IgD-negative memory B cell (primary cell): ENCODE measurements around the gene MGP. TPM values are rescaled to one million over a fixed set of nuclear protein-coding genes. Genes with fewer than 3 reads are reported as not detected.

Experiments
- H3K27ac Mint-ChIP-seq, 3 donors: one replicate each; pipeline ENCODE4 v1.8.0; 2020 to 2022; ENCODE audit warnings: mild to moderate bottlenecking in 3 of 3, mixed read lengths in 3 of 3, moderate library complexity in 1 of 3
- H3K27me3 Mint-ChIP-seq: one replicate; pipeline ENCODE4 v1.8.0; 2021; ENCODE audit warnings: mixed read lengths
- H3K36me3 Mint-ChIP-seq: one replicate; pipeline ENCODE4 v1.8.0; 2020; ENCODE audit warnings: mild to moderate bottlenecking, mixed read lengths
- H3K4me1 Mint-ChIP-seq, 3 donors: one replicate each; pipeline ENCODE4 v1.8.0; 2020 to 2022; ENCODE audit warnings: mixed read lengths in 3 of 3, mild to moderate bottlenecking in 1 of 3
- H3K4me3 Mint-ChIP-seq, 4 donors: one replicate each; pipeline ENCODE4 v1.8.0; 2020 to 2022; ENCODE audit warnings: mild to moderate bottlenecking in 4 of 4, mixed read lengths in 4 of 4, moderate library complexity in 3 of 4
- H3K9me3 Mint-ChIP-seq, 3 donors: one replicate each; pipeline ENCODE4 v1.8.0; 2020 to 2021; ENCODE audit warnings: mixed read lengths in 3 of 3, mild to moderate bottlenecking in 1 of 3
- polyA plus RNA-seq: library from polyadenylated mRNA; unstranded; fragments of 300-500 nt; fragmentation: Illumina TruSeq; gene quantifications from one replicate; pipeline ENCODE4 v1.2.3, GENCODE V29; 2021

The MGP gene
- not detected for polyA plus RNA-seq

- Mint-ChIP-seq H3K27ac (peak within 1 kb of the TSS; percentile 49 to 65 (median 52)), H3K4me3 (peak within 1 kb of the TSS in 3 of 4 donors; percentile 3 to 82 (median 65)), H3K9me3 (no peaks in the 10 kb centered on the region), H3K36me3 (no peaks in the 10 kb centered on the region), H3K4me1 (peaks cover 14 to 20% (median 17%) of the 10 kb centered on the region in 3 donors), H3K27me3 (peaks cover 23% of the 10 kb centered on the region)
These were observed at the start of gene MGP for GRCh38 chr12:14885718-14886221. TSS of gene MGP (minus strand) at chr12:14885854. CDS start at chr12:14885791, 63 bp downstream.

DNA sequence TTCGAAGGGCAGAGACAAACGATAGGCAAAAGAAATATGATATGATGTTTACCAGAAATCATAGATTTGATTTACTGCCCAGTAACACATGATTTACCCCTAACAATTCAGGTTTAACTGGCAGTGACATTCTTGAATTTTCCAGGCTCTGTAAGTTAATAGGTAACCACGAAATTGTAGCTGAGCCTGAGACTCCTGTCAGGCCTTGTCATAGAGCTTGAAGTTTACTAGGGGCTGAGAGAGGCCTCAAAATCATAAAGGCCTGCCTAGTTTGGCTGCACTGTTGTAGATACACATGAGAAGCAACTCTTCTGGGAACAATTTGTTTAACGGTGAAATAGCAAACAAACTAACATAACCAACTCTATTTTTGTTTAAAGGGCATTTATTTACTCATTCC is 49.4 kb upstream of the MGP start:
- H3K4me1 Mint-ChIP-seq = peaks cover 16 to 23% (median 20%) of the 10 kb centered on the region in 3 donors
- no peak overlapping the region for H3K27ac Mint-ChIP-seq

GRCh38 chr12:14934511-14934910 is 48.9 kb upstream of the MGP start:
- no peak overlapping the region for H3K27ac Mint-ChIP-seq
- H3K27me3 Mint-ChIP-seq = no peaks in the 10 kb centered on the region
- peaks cover 14 to 18% (median 17%) of the 10 kb centered on the region in 3 donors for H3K4me1 Mint-ChIP-seq
- H3K4me3 Mint-ChIP-seq = no peak overlapping the region
- H3K9me3 Mint-ChIP-seq = peaks cover 0 to 1% (median 0%) of the 10 kb centered on the region in 3 donors
- H3K36me3 Mint-ChIP-seq = peaks cover 23% of the 10 kb centered on the region

More for the DNA sequence above, 49.4 kb upstream of the MGP start:
- peaks cover 0 to 1% (median 0%) of the 10 kb centered on the region in 3 donors for H3K9me3 Mint-ChIP-seq
- H3K36me3 Mint-ChIP-seq = peaks cover 27% of the 10 kb centered on the region
- no peak overlapping the region for H3K4me3 Mint-ChIP-seq
- no peaks in the 10 kb centered on the region for H3K27me3 Mint-ChIP-seq

GRCh38 chr12:14931791-14932560 is 46.3 kb upstream of the MGP start:
- Mint-ChIP-seq H3K4me3 (no peak overlapping the region), H3K36me3 (peaks cover 12% of the 10 kb centered on the region), H3K9me3 (no peaks in the 10 kb centered on the region), H3K27me3 (no peaks in the 10 kb centered on the region), H3K4me1 (peaks cover 0 to 11% (median 6%) of the 10 kb centered on the region in 3 donors), H3K27ac (peak overlapping the region in 1 of 3 donors; percentile 46)

DNA sequence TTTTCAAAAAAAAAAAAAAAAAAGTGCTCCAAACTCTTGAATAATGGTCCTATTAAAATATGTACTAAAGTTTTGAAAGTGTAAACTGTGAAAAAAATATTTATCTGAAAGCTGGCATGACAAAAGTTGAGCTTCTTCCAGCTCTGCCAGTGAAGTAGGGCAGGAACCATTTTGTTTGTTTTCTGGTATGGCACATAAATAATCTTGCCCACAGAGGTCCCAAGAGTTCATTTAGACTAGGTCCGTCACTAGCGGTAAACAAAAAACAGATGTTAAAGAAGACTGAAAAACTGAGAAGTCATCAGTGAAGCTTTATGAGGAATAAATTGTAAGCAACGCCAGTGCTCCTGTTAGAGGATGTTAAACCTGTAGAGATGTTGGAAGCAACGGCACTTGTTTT is 45.7 kb upstream of the MGP start:
- Mint-ChIP-seq H3K27ac (no peak overlapping the region), H3K27me3 (no peaks in the 10 kb centered on the region), H3K4me1 (peaks cover 0 to 11% (median 5%) of the 10 kb centered on the region in 3 donors), H3K36me3 (peaks cover 12% of the 10 kb centered on the region), H3K4me3 (no peak overlapping the region), H3K9me3 (no peaks in the 10 kb centered on the region)

- no peaks in the 10 kb centered on the region for H3K27me3 Mint-ChIP-seq
- H3K9me3 Mint-ChIP-seq = no peaks in the 10 kb centered on the region
- H3K4me1 Mint-ChIP-seq = peaks cover 0 to 11% (median 5%) of the 10 kb centered on the region in 3 donors
- no peak overlapping the region for H3K4me3 Mint-ChIP-seq
- peaks cover 12% of the 10 kb centered on the region for H3K36me3 Mint-ChIP-seq
- no peak overlapping the region for H3K27ac Mint-ChIP-seq
These were observed 44.6 kb upstream of the MGP start for GRCh38 chr12:14930299-14930698.

GRCh38 chr12:14928931-14929330 is 43.3 kb upstream of the MGP start:
- no peak overlapping the region for H3K4me3 Mint-ChIP-seq
- H3K9me3 Mint-ChIP-seq = no peaks in the 10 kb centered on the region
- peaks cover 10% of the 10 kb centered on the region for H3K36me3 Mint-ChIP-seq
- no peaks in the 10 kb centered on the region for H3K27me3 Mint-ChIP-seq
- H3K4me1 Mint-ChIP-seq = peaks cover 0 to 11% (median 5%) of the 10 kb centered on the region in 3 donors
- no peak overlapping the region for H3K27ac Mint-ChIP-seq

DNA sequence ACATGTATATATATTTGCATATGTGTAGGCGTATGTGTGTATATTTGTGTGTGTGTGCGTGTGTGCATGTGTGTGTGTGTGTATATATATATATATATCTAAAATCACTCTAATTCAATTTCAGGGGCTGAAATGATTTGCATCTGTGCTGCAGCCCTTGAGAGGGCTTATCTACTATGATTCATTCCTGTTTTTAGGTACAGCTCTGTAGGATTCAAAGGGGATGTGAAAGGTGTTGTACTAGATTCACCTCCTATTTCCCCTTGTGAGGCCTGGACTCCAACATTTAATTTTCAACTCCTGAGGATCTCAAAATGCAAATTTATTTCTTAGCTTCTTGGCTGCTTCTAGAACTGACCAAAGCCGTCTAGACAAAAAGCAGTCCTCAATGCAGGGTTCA is 41.6 kb upstream of the MGP start:
- H3K4me1 Mint-ChIP-seq = peaks cover 0 to 9% (median 2%) of the 10 kb centered on the region in 3 donors
- no peak overlapping the region for H3K27ac Mint-ChIP-seq
- no peaks in the 10 kb centered on the region for H3K27me3 Mint-ChIP-seq
- H3K9me3 Mint-ChIP-seq = peaks cover 0 to 2% (median 0%) of the 10 kb centered on the region in 3 donors
- H3K36me3 Mint-ChIP-seq = peaks cover 5% of the 10 kb centered on the region
- no peak overlapping the region for H3K4me3 Mint-ChIP-seq

- H3K27ac Mint-ChIP-seq = no peak overlapping the region
- H3K36me3 Mint-ChIP-seq = peaks cover 2% of the 10 kb centered on the region
- peak overlapping the region in 1 of 4 donors; percentile 72 for H3K4me3 Mint-ChIP-seq
- H3K9me3 Mint-ChIP-seq = peaks cover 0 to 2% (median 0%) of the 10 kb centered on the region in 3 donors
- peaks cover 5 to 17% (median 15%) of the 10 kb centered on the region in 3 donors for H3K4me1 Mint-ChIP-seq
- no peaks in the 10 kb centered on the region for H3K27me3 Mint-ChIP-seq
These were observed 38.9 kb upstream of the MGP start for GRCh38 chr12:14924541-14924940.

DNA sequence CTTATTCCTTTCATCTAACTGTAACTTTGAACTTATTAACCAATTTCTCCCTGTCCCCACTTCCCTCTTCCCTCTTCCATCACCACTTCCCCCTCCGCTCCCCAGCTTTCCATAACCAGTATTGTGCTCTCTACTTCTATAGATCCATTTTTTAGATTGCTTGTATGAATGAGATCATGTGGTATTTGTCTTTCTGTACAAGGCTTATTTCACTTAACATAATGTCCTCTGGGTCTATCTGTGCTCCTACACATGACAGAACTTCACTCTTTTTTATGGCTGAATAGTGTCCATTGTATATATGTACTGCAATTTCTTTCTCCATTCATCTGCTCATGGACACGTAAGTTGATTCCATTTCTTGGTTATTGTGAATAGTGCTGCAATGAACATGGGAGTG is 38.3 kb upstream of the MGP start:
- Mint-ChIP-seq H3K9me3 (peaks cover 0 to 2% (median 0%) of the 10 kb centered on the region in 3 donors), H3K27me3 (no peaks in the 10 kb centered on the region), H3K4me1 (peaks cover 5 to 17% (median 15%) of the 10 kb centered on the region in 3 donors), H3K36me3 (peaks cover 2% of the 10 kb centered on the region), H3K4me3 (no peak overlapping the region), H3K27ac (peak overlapping the region in 1 of 3 donors; percentile 29)

- Mint-ChIP-seq H3K27ac (peak overlapping the region in 1 of 3 donors; percentile 18), H3K9me3 (peaks cover 0 to 2% (median 0%) of the 10 kb centered on the region in 3 donors), H3K27me3 (no peaks in the 10 kb centered on the region), H3K36me3 (peaks cover 14% of the 10 kb centered on the region), H3K4me3 (peak overlapping the region in 3 of 4 donors; percentile 1 to 65 (median 19)), H3K4me1 (peaks cover 3 to 15% (median 10%) of the 10 kb centered on the region in 3 donors)
These were observed 35.6 kb upstream of the MGP start for GRCh38 chr12:14921218-14921617.

DNA sequence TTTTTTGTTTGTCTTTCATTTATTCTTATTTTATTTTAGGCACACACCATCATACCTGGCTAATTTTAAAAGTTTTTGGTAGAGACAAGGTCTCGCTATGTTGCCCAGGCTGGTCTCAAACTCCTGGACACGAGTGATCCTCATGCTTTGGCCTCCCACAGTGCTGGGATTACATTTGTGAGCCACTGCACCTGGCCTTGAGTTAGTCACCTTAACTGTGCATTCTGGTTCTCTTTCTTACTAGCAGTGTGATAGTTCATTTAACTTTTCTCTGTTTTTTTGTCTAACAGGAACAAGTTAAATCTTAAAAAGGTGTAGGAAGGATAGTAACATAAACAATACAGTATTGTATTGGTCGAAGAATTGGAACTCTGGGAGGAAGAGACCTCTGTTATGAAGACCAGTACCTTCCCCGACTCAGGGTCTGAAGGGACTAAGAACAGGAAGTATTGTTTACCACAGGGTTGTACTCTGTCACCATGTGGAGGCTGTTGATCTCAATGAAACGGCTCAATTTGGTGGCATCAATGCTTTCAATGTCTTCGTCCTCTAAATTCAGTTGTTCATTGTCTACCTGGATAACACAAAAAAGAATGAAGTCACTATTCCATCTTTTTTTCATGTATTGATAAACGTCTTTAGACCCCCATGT is 34.9 kb upstream of the MGP start:
- Mint-ChIP-seq H3K27me3 (no peaks in the 10 kb centered on the region), H3K27ac (peak overlapping the region in 1 of 3 donors; percentile 18), H3K36me3 (peaks cover 14% of the 10 kb centered on the region), H3K4me1 (peaks cover 3 to 15% (median 10%) of the 10 kb centered on the region in 3 donors), H3K4me3 (peak overlapping the region in 3 of 4 donors; percentile 1 to 65 (median 19)), H3K9me3 (peaks cover 0 to 2% (median 0%) of the 10 kb centered on the region in 3 donors)

DNA sequence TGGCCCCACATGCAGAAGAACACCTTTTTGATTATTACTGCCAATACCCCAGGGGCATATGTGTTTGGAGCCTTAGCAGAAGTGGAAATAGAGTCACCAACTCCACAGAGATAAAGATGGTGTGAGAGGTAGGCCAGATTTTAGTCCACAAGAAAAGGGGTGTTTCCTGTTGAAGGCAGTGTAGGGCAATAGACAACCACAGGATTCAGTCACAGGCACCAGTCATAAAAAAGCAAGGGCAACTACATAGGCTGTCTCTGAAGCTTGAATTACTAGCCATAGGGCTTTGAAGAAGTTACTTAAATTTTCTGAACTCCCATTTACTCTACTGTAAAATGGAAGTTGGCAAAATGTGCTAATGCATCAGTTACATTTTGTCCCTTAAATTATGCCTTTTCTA is 33.8 kb upstream of the MGP start:
- H3K27ac Mint-ChIP-seq = no peak overlapping the region
- peaks cover 16% of the 10 kb centered on the region for H3K36me3 Mint-ChIP-seq
- peaks cover 0 to 2% (median 0%) of the 10 kb centered on the region in 3 donors for H3K9me3 Mint-ChIP-seq
- no peak overlapping the region for H3K4me3 Mint-ChIP-seq
- H3K27me3 Mint-ChIP-seq = no peaks in the 10 kb centered on the region
- H3K4me1 Mint-ChIP-seq = peaks cover 3 to 17% (median 10%) of the 10 kb centered on the region in 3 donors

GRCh38 chr12:14915736-14916135 is 30.1 kb upstream of the MGP start:
- Mint-ChIP-seq H3K27ac (no peak overlapping the region), H3K4me1 (peaks cover 3 to 11% (median 3%) of the 10 kb centered on the region in 3 donors), H3K27me3 (no peaks in the 10 kb centered on the region), H3K9me3 (peaks cover 0 to 3% (median 0%) of the 10 kb centered on the region in 3 donors), H3K36me3 (peaks cover 25% of the 10 kb centered on the region), H3K4me3 (no peak overlapping the region)

DNA sequence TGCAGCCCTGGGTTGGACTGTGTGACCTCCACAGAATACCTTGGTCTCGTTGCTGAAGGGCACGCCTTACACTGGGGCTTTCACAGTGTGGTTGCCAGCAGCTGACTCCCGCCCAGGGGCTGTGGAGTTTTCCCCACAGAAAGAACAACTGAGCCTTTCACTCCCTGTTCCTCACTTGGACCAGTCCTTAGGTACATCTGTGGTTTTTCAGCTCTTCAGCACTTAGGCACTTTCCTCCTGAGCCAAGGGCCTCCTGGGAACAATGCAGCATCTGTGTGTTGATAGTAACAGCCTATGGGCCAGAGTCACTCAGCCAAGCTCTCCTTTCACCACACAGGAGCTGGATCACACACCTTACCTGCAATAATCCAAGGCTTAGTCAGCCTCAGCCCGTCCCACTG is 27.7 kb upstream of the MGP start:
- H3K27me3 Mint-ChIP-seq = no peaks in the 10 kb centered on the region
- no peak overlapping the region for H3K4me3 Mint-ChIP-seq
- peaks cover 0 to 3% (median 0%) of the 10 kb centered on the region in 3 donors for H3K9me3 Mint-ChIP-seq
- H3K36me3 Mint-ChIP-seq = peaks cover 23% of the 10 kb centered on the region
- no peak overlapping the region for H3K27ac Mint-ChIP-seq
- H3K4me1 Mint-ChIP-seq = peaks cover 0 to 4% (median 3%) of the 10 kb centered on the region in 3 donors
